HepG2 (cell line): ENCODE data around the gene USP17L10.
"Not testable (repeated sequence)": the region's sequence is repeated elsewhere in the genome, so short reads cannot be mapped to it uniquely, and the experiment has no call there.

Source experiments
- FOXA1 ChIP-seq, 2 experiments: fragments of 450-650 bp in 1 of 2; sonication (generic) in 1 of 2; formaldehyde crosslinking in 1 of 2; IDR thresholded peaks; 2 replicates each; pipeline versions ENCODE4 v1.4.0 to v1.6.1; 2016 to 2020; ENCODE audit warnings: missing genetic modification reagents in 1 of 2
- HDAC2 ChIP-seq: sonication (generic); formaldehyde crosslinking; IDR thresholded peaks from 2 replicates; pipeline ENCODE4 v1.4.0; 2020; ENCODE audit warnings: missing genetic modification reagents
- JUN ChIP-seq: sonication (generic); formaldehyde crosslinking; IDR thresholded peaks from 2 replicates; pipeline ENCODE4 v1.4.0; 2020; ENCODE audit warnings: mild to moderate bottlenecking, missing genetic modification reagents
- PTBP1 ChIP-seq: fragments of 200-400 bp; formaldehyde crosslinking; IDR thresholded peaks from 2 replicates; pipeline ENCODE4 v1.6.1; 2018; ENCODE audit warnings: low read length, low read depth; ENCODE audit not compliant: poor library complexity, severe bottlenecking
- RAD21 ChIP-seq: fragments of 450-650 bp; formaldehyde crosslinking; IDR thresholded peaks from 2 replicates; pipeline ENCODE4 v1.5.0; 2020; ENCODE audit warnings: mild to moderate bottlenecking
- TCF7L2 ChIP-seq: IDR thresholded peaks from 2 replicates; pipeline ENCODE4 v1.6.1; 2011; ENCODE audit warnings: mild to moderate bottlenecking, low read depth, low read length, moderate library complexity
- TF ChIP-seq, protein P1 (sequence below): sonication (generic); formaldehyde crosslinking; IDR thresholded peaks from 2 replicates; pipeline ENCODE4 v1.5.0; 2020; ENCODE audit warnings: mild to moderate bottlenecking, missing genetic modification reagents, moderate library complexity

DNA sequence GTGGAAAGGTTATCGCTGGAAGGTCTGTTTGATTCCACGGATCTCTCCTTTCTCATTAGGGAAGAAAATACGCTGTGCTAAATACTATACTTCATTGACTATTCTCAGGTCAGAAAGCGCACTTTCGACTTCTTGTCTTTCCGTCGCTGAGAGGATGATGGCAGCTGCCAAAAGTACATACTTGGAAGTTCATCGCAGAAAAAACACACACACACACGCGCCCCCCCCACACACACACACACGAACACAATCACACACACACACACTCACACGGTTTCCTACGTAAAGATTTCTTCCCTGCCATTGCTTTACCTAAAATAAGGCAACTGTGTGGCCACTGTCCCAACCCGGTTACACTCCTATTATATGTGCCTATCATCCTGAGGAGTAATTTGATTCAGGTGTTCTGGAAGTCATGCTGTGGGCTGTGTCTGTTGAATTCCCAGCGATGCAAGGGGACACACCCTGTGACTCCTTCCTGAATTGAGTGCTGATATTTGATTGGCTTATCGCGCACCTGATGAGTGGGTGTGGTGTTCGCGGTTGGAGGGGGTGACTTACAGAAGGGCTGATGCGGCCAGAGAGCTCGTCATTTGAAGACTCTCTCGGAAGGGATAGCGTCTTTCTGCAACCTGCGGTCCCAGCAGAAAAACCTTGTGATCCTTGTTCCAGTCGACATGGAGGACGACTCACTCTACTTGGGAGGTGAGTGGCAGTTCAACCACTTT lies 37.7 kb downstream of the USP17L10 start, which contains the start of gene USP17L18:
- not testable (repeated sequence) for TF ChIP-seq PTBP1; RAD21; JUN (CRISPR knock-in tag); HDAC2 (CRISPR knock-in tag); FOXA1 (IDR thresholded peaks at IDR 0.05); FOXA1 (CRISPR knock-in tag; IDR thresholded peaks at IDR 0.05); TCF7L2
- TF ChIP-seq, protein P1, sequence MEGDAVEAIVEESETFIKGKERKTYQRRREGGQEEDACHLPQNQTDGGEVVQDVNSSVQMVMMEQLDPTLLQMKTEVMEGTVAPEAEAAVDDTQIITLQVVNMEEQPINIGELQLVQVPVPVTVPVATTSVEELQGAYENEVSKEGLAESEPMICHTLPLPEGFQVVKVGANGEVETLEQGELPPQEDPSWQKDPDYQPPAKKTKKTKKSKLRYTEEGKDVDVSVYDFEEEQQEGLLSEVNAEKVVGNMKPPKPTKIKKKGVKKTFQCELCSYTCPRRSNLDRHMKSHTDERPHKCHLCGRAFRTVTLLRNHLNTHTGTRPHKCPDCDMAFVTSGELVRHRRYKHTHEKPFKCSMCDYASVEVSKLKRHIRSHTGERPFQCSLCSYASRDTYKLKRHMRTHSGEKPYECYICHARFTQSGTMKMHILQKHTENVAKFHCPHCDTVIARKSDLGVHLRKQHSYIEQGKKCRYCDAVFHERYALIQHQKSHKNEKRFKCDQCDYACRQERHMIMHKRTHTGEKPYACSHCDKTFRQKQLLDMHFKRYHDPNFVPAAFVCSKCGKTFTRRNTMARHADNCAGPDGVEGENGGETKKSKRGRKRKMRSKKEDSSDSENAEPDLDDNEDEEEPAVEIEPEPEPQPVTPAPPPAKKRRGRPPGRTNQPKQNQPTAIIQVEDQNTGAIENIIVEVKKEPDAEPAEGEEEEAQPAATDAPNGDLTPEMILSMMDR (CRISPR knock-in tag), result not testable (repeated sequence)
